WTC11 (cell line): Measurements from ENCODE around the gene CTAG1A.

Experiments
- CTCF ChIP-seq: fragments of 200-600 bp; IDR thresholded peaks from 2 replicates; pipeline ENCODE4 v1.8.0; 2022; ENCODE audit warnings: antibody characterized with exemption
- GRHL2 ChIP-seq: fragments of 250-450 bp; sonication (Bioruptor Pico); IDR thresholded peaks from 2 replicates; pipeline ENCODE4 v1.8.0; 2022; ENCODE audit warnings: mild to moderate bottlenecking, moderate library complexity; ENCODE audit not compliant: insufficient replicate concordance, severe bottlenecking
- JUN ChIP-seq: sonication (generic); formaldehyde crosslinking; IDR thresholded peaks from 2 replicates; pipeline ENCODE4 v1.8.0; 2023; ENCODE audit warnings: mild to moderate bottlenecking, missing genetic modification reagents
- NR3C1 ChIP-seq: sonication (generic); formaldehyde crosslinking; conservative IDR thresholded peaks from 2 replicates; pipeline ENCODE4 v1.8.1; 2023; ENCODE audit warnings: low read depth, mild to moderate bottlenecking, missing genetic modification reagents
- PRDM15 ChIP-seq: sonication (generic); formaldehyde crosslinking; IDR thresholded peaks from 2 replicates; pipeline ENCODE4 v1.8.0; 2022; ENCODE audit warnings: missing genetic modification reagents
- PREB ChIP-seq: sonication (generic); formaldehyde crosslinking; IDR thresholded peaks from 2 replicates; pipeline ENCODE4 v1.8.1; 2022; ENCODE audit warnings: mild to moderate bottlenecking, missing genetic modification reagents, moderate library complexity, borderline replicate concordance
- SP1 ChIP-seq: sonication (generic); formaldehyde crosslinking; conservative IDR thresholded peaks from 2 replicates; pipeline ENCODE4 v1.8.1; 2022; ENCODE audit warnings: missing genetic modification reagents
- TP53 ChIP-seq: sonication (generic); formaldehyde crosslinking; IDR thresholded peaks from 2 replicates; pipeline ENCODE4 v1.8.1; 2023; ENCODE audit warnings: mild to moderate bottlenecking, missing genetic modification reagents
- USF1 ChIP-seq: sonication (generic); formaldehyde crosslinking; IDR thresholded peaks from 2 replicates; pipeline ENCODE4 v1.8.0; 2022; ENCODE audit warnings: mild to moderate bottlenecking, missing genetic modification reagents
- ZNF121 ChIP-seq: sonication (generic); formaldehyde crosslinking; IDR thresholded peaks from 2 replicates; pipeline ENCODE4 v1.8.0; 2023; ENCODE audit warnings: missing genetic modification reagents
- TF ChIP-seq, protein P1 (sequence below): sonication (generic); formaldehyde crosslinking; conservative IDR thresholded peaks from 2 replicates; pipeline ENCODE4 v1.8.1; 2022; ENCODE audit warnings: mild to moderate bottlenecking, missing genetic modification reagents
- TF ChIP-seq, protein P2 (sequence below): sonication (generic); formaldehyde crosslinking; IDR thresholded peaks from 2 replicates; pipeline ENCODE4 v1.8.1; 2022; ENCODE audit warnings: low read depth, mild to moderate bottlenecking, moderate library complexity, missing genetic modification reagents, borderline replicate concordance
- TF ChIP-seq, protein P3 (sequence below): sonication (generic); formaldehyde crosslinking; IDR thresholded peaks from 2 replicates; pipeline ENCODE4 v1.8.1; 2023; ENCODE audit warnings: mild to moderate bottlenecking, moderate library complexity, missing genetic modification reagents

DNA sequence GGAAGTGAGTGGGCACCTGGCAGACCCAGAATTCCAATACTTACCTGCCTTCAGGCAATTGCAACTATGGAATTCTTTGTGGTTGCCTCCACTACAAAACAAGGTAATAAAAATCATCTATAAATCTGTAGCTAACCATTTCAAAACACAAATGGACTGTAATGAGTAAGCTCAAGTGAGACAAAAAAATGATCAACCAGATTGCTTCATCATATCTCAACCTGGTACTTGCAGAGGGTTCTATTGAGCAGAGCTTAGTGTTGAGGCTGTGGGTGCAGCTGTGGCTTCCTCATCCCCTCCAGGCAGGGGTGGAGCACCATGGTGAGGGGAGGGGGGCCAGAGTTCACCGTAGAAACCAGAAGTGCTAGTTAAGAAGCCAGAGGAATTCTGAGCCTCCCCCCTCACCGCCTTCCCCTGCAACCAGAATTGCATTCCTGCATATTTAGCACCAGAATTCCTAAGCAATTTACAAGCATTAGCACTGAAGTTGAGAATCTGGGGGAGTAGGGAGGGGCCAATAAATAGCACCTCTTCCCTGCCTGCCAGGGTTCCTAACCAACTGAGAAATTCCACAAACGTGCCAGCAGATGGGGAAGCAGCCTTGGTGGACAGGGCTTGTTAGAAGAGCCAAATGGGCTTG, 11.5 kb downstream of the CTAG1A start:
- TF ChIP-seq CTCF (no peak), USF1 (CRISPR knock-in tag) (no peak), NR3C1 (CRISPR knock-in tag) (no peak), JUN (CRISPR knock-in tag) (no peak), ZNF121 (CRISPR knock-in tag) (no peak), PREB (CRISPR knock-in tag) (no peak), PRDM15 (CRISPR knock-in tag) (no peak), GRHL2 (CRISPR knock-in tag) (no peak), TP53 (no peak), SP1 (0 out of 2 replicates have a peak, but pooled peaks have one; percentile 15)
- TF ChIP-seq, protein P1, sequence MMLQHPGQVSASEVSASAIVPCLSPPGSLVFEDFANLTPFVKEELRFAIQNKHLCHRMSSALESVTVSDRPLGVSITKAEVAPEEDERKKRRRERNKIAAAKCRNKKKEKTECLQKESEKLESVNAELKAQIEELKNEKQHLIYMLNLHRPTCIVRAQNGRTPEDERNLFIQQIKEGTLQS (CRISPR knock-in tag) = no peak
- TF ChIP-seq, protein P2, sequence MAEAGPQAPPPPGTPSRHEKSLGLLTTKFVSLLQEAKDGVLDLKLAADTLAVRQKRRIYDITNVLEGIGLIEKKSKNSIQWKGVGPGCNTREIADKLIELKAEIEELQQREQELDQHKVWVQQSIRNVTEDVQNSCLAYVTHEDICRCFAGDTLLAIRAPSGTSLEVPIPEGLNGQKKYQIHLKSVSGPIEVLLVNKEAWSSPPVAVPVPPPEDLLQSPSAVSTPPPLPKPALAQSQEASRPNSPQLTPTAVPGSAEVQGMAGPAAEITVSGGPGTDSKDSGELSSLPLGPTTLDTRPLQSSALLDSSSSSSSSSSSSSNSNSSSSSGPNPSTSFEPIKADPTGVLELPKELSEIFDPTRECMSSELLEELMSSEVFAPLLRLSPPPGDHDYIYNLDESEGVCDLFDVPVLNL = no peak
- TF ChIP-seq, protein P3, sequence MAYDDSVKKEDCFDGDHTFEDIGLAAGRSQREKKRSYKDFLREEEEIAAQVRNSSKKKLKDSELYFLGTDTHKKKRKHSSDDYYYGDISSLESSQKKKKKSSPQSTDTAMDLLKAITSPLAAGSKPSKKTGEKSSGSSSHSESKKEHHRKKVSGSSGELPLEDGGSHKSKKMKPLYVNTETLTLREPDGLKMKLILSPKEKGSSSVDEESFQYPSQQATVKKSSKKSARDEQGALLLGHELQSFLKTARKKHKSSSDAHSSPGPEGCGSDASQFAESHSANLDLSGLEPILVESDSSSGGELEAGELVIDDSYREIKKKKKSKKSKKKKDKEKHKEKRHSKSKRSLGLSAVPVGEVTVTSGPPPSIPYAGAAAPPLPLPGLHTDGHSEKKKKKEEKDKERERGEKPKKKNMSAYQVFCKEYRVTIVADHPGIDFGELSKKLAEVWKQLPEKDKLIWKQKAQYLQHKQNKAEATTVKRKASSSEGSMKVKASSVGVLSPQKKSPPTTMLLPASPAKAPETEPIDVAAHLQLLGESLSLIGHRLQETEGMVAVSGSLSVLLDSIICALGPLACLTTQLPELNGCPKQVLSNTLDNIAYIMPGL (CRISPR knock-in tag) = no peak
